Heart left ventricle (tissue), 16 donors: Measurements from ENCODE around the gene EMC8. TPM values are rescaled to one million over a fixed set of nuclear protein-coding genes. Genes with fewer than 3 reads are reported as not detected.

ENCODE experiments used
- ATAC-seq, 4 donors: fragments of 200-7000 bp; cut with Tn5 transposase; one replicate each; pipeline ENCODE4 v1.9.1; 2020 to 2022; ENCODE audit warnings: moderate library complexity in 4 of 4, mild to moderate bottlenecking in 3 of 4, moderate number of reproducible peaks in 1 of 4
- DNase-seq, 5 donors: peaks; one replicate each; pipeline ENCODE4 v3.0.0-alpha.2; 2020
- H3K27ac ChIP-seq, 12 donors: fragments of 200-600 bp; sonication (generic) in 4 of 12; one replicate each; pipeline versions ENCODE4 v1.5.0 to v1.8.0; 2016 to 2022; ENCODE audit warnings: mild to moderate bottlenecking in 2 of 12
- H3K27me3 ChIP-seq, 9 donors: fragments of 200-600 bp; sonication (generic) in 2 of 9; one replicate each; pipeline versions ENCODE4 v1.5.1 to v1.8.0; 2016 to 2022; ENCODE audit warnings: mild to moderate bottlenecking in 3 of 9
- H3K36me3 ChIP-seq, 9 donors: fragments of 200-600 bp; sonication (generic) in 2 of 9; one replicate each; pipeline versions ENCODE4 v1.5.0 to v1.8.0; 2018 to 2022; ENCODE audit warnings: mild to moderate bottlenecking in 2 of 9
- H3K4me1 ChIP-seq, 12 donors: fragments of 200-600 bp; sonication (generic) in 4 of 12; one replicate each; pipeline versions ENCODE4 v1.5.0 to v1.8.0; 2016 to 2022; ENCODE audit warnings: mild to moderate bottlenecking in 3 of 12
- H3K4me3 ChIP-seq, 12 donors: fragments of 200-600 bp; sonication (generic) in 4 of 12; one replicate each; pipeline versions ENCODE4 v1.5.0 to v1.8.0; 2017 to 2022; ENCODE audit warnings: mild to moderate bottlenecking in 9 of 12, moderate library complexity in 4 of 12
- H3K9me3 ChIP-seq, 12 donors: fragments of 200-600 bp; sonication (generic) in 4 of 12; one replicate each; pipeline versions ENCODE4 v1.5.0 to v1.8.0; 2016 to 2022; ENCODE audit warnings: mild to moderate bottlenecking in 1 of 12
- CTCF ChIP-seq, 12 donors: fragments of 200-600 bp; sonication (generic) in 4 of 12; IDR thresholded peaks; one replicate each; pipeline versions ENCODE4 v1.5.0 to v1.8.0; 2018 to 2022; ENCODE audit warnings: antibody characterized with exemption in 12 of 12, mild to moderate bottlenecking in 5 of 12
- POLR2A ChIP-seq, 2 donors: fragments of 450-650 bp; IDR thresholded peaks; one replicate each; pipeline ENCODE4 v1.6.1; 2017; ENCODE audit warnings: antibody characterized with exemption in 2 of 2, mild to moderate bottlenecking in 2 of 2, moderate library complexity in 2 of 2
- WGBS, 4 donors: extraction: QIAGEN DNeasy Blood & Tissue Kit in 2 of 4; methylation state at CpG; one replicate each; pipeline versions ENCODE4 v1.1.5 to v1.1.7; 2013 to 2018; 5-methylcytosine and 5-hydroxymethylcytosine counted together
- intact Hi-C, 10 donors: fragments of 100-400 bp; cut with DNase I; formaldehyde crosslinking; loops; one replicate each; pipeline versions ENCODE4 v1.11.1 to v1.14.2; 2022
- microRNA counts, 2 donors: library from miRNA; unstranded; fragments of <30 nt; microRNA quantifications; one replicate each; lab custom pipeline; 2016
- microRNA-seq, 4 donors: library from miRNA; unstranded; fragments of <30 nt; microRNA quantifications; one replicate each; pipeline versions ENCODE4 to v1.2.0, GENCODE V29; 2017 to 2020
- polyA plus RNA-seq, 2 donors: library from polyadenylated mRNA; stranded (reverse); fragments of 200-250 nt; gene quantifications; one replicate each; pipeline ENCODE4 v1.2.3, GENCODE V29; 2013
- total RNA-seq, 9 donors: library from RNA; depleted of rRNA in 2 of 9; stranded (reverse); fragments of >200 nt in 2 of 9; fragmentation: NEBNext Ultra II Directional in 3 of 9; extraction: Animal tissue kit (Norgen Biotek cat#: 25700) in 3 of 9; gene quantifications; one replicate each; pipeline versions ENCODE4 v1.1.0 to v1.2.4, GENCODE V29; 2016 to 2023
- donor health status: ischemic (EF 13 %, LVEDD 7.1; RV severe dilation, severe dysfunction).
- donor health status: healthy with polysubstance abuse.
- donor health status: DM: no; HTN: yes; CAD: no.
- donor health status: DM: no; HTN: no; CAD: no.
- donor health status: ischemic (EF 25% LVEDD 6.9; RV normal size, moderate dysfunction).
- donor health status: ischemic (EF 25% LVEDD 5.7; RV mildly dilated, moderate dysfunction).
- donor health status: healthy.
- donor health status: DM: yes; HTN: yes; CAD: no.
- donor health status: ischemic (EF 35%, LVEDD 5.7; RV mildly dilated, moderate dysfunction).
- donor health status: nonischemic (EF 11% LVEDD 7.7; RV severe dilation, severe dysfunction).
- donor health status: DM: yes; HTN: yes; CAD: no.
- donor health status: PGD.
- donor health status: ischemic (EF 29% LVEDD 5.4; RV normal size, mild dysfunction).
- donor health status: nonischemic (EF 23%, LVEDD 6.1; RV moderate dilation, normal function).

Gene EMC8
- total and polyA plus RNA-seq, 11 donors = 9.2 to 39.1 (median 24.4) TPM

GRCh38 chr16:85728879-85729278, 70.5 kb downstream of the EMC8 start:
- H3K4me3 ChIP-seq = no peak overlapping the region
- no peaks in the 10 kb centered on the region for H3K9me3 ChIP-seq
- H3K36me3 ChIP-seq = no peaks in the 10 kb centered on the region
- 71 to 75% (median 73%) methylated on average over 5 to 7 of the region's 7 CpGs for WGBS, 4 donors
- DNase-seq (no peak), ATAC-seq (no peak)
- TF ChIP-seq CTCF (IDR thresholded peaks at IDR 0.05) (no peak), POLR2A (IDR thresholded peaks at IDR 0.05) (no peak)
- no peak overlapping the region for H3K27ac ChIP-seq
- intact Hi-C loops = loop anchor here in 2 of 10 donors (5.0 to 10.0 kb wide), 2 partner anchors 62 to 624 kb away; no protein-coding TSS in a partner anchor
- no peaks in the 10 kb centered on the region for H3K27me3 ChIP-seq
- H3K4me1 ChIP-seq = peaks cover 0 to 14% (median 0%) of the 10 kb centered on the region in 12 donors

MicroRNA genes within 50 kb of the gene (microRNA counts, 767-probe panel; counts per million panel counts)
- 0 to 71.6 counts per million in 2 donors for microRNA hsa-miR-1910 (lab: Ali Mortazavi, UCI)

Small RNA genes within 50 kb of the gene (microRNA-seq; reads per million reads assigned to microRNA genes)
- 0 to 1.2 (median 0.51) reads per million in 4 donors for gene MIR1910

Other genes starting within 250 kb of the EMC8 start
- 10 to 100 TPM; 23.4 to 48.4 (median 38.5) TPM for gene GSE1, start 186.2 kb downstream of the EMC8 start, total RNA-seq
- gene GSE1, start 186.2 kb downstream of the EMC8 start, polyA plus RNA-seq = 10 to 100 TPM; 18.1 to 35.3 TPM
- 1 to 10 TPM in 1 of 9 donors, under 1 TPM in 7, not detected in 1; 0.19 to 4.2 (median 0.56) TPM for gene GINS2, start 110.6 kb downstream of the EMC8 start, total RNA-seq
- under 1 TPM; 0.15 to 0.36 TPM for gene GINS2, start 110.6 kb downstream of the EMC8 start, polyA plus RNA-seq
- 1 to 10 TPM; 1.0 to 4.1 (median 1.6) TPM for gene C16orf74, start 48.4 kb downstream of the EMC8 start, total RNA-seq
- gene C16orf74, start 48.4 kb downstream of the EMC8 start, polyA plus RNA-seq = 1 to 10 TPM in 1 of 2 donors, under 1 TPM in 1; 0.53 to 3.7 TPM
- gene COX4I1, start 151 bp upstream of the EMC8 start, total RNA-seq = 1,000 to 10,000 TPM; 1,047 to 2,365 (median 1,785) TPM
- 1,000 to 10,000 TPM; 1,879 to 5,448 TPM for gene COX4I1, start 151 bp upstream of the EMC8 start, polyA plus RNA-seq
- gene IRF8, start 99.6 kb upstream of the EMC8 start, total RNA-seq = 10 to 100 TPM in 2 of 9 donors, 1 to 10 TPM in 7; 1.8 to 31.8 (median 3.8) TPM
- gene IRF8, start 99.6 kb upstream of the EMC8 start, polyA plus RNA-seq = 1 to 10 TPM; 1.0 to 2.1 TPM